HepG2 (cell line): ENCODE results near the gene MAP2K7. TPM values are rescaled to one million over a fixed set of nuclear protein-coding genes. Genes with fewer than 3 reads are reported as not detected.

Experiments used
- ATAC-seq: fragments of 200-7000 bp; cut with Tn5 transposase; 3 replicates; pipeline ENCODE4 v1.9.1; 2020; ENCODE audit warnings: mild to moderate bottlenecking, moderate library complexity
- BruUV-seq: library from RNA; stranded (reverse); fragments of 400-500 nt; replicated peaks from 2 replicates; lab custom pipeline; 2021; lab: Mats Ljungman, UMichigan
- CTCF ChIA-PET: fragments of 300-600 bp; formaldehyde crosslinking; extraction: SDS; loops from one replicate; lab custom pipeline; 2021; ENCODE audit warnings: low total read pairs, inconsistent platforms, low intra/inter-chr PET ratio; lab: Yijun Ruan, JAX
- POLR2A ChIA-PET: fragments of 350-600 bp; sonication (Branson Sonifier 250); formaldehyde crosslinking; loops from one replicate; lab custom pipeline; 2020; ENCODE audit warnings: antibody characterized with exemption, inconsistent platforms; lab: Yijun Ruan, JAX
- DNase-seq: peaks from one replicate; pipeline ENCODE4 v3.0.0-alpha.2; 2015; ENCODE audit warnings: low spot score
- FAIRE-seq: peaks from 3 replicates; lab custom pipeline; 2011; peaks lifted over from hg19 to GRCh38; lab: Jason Lieb, UNC
- H2AFZ ChIP-seq: one replicate; pipeline ENCODE4 v1.6.1; 2011; ENCODE audit warnings: low read length, inconsistent platforms
- H3K27ac ChIP-seq: fragments of 300-600 bp; 3 replicates; pipeline ENCODE4 v1.8.0; 2011; ENCODE audit warnings: mixed run types, mild to moderate bottlenecking, mixed read lengths, low read length, inconsistent platforms; ENCODE audit not compliant: insufficient read depth; ENCODE audit errors: extremely low read length
- H3K27me3 ChIP-seq, 2 experiments: fragments of 200-600 bp in 1 of 2; 2 replicates in 1 of 2; 3 replicates in 1 of 2; pipeline versions ENCODE4 v1.6.0 to v1.8.0; 2011; ENCODE audit warnings: low read length in 2 of 2, mild to moderate bottlenecking in 2 of 2, moderate library complexity in 2 of 2, inconsistent platforms in 1 of 2; ENCODE audit not compliant: insufficient read depth in 2 of 2, control insufficient read depth in 1 of 2
- H3K36me3 ChIP-seq, 2 experiments: fragments of 200-600 bp in 1 of 2; replicated peaks in 1 of 2; 2 replicates in 1 of 2; 3 replicates in 1 of 2; pipeline versions ENCODE4 v1.5.1 to v1.8.0; 2011; ENCODE audit warnings: low read length in 2 of 2, inconsistent platforms in 1 of 2; ENCODE audit not compliant: insufficient read depth in 2 of 2, control insufficient read depth in 1 of 2
- H3K4me1 ChIP-seq: 2 replicates; pipeline ENCODE4 v1.5.1; 2012; ENCODE audit warnings: low read length, inconsistent platforms; ENCODE audit not compliant: insufficient read depth
- H3K4me2 ChIP-seq: 2 replicates; pipeline ENCODE4 v1.6.0; 2011; ENCODE audit warnings: low read depth, low read length, inconsistent platforms
- H3K4me3 ChIP-seq, 3 experiments: fragments of 200-600 bp in 1 of 3; sonication (generic), shearing (Covaris generic) in 1 of 3; replicated peaks in 1 of 3; 2 replicates each; pipeline ENCODE4 v1.5.1; 2011 to 2016; ENCODE audit warnings: low read length in 3 of 3, inconsistent platforms in 2 of 3, low read depth in 2 of 3, mild to moderate bottlenecking in 2 of 3, control low read depth in 1 of 3, mixed read lengths in 1 of 3; ENCODE audit not compliant: insufficient read depth in 1 of 3
- H3K79me2 ChIP-seq: one replicate; pipeline ENCODE4 v1.6.1; 2011; ENCODE audit warnings: low read length, inconsistent platforms; ENCODE audit not compliant: insufficient read depth
- H3K9ac ChIP-seq: 2 replicates; pipeline ENCODE4 v1.6.0; 2011; ENCODE audit warnings: mild to moderate bottlenecking, low read depth, low read length, inconsistent platforms; ENCODE audit not compliant: insufficient read depth
- H3K9me3 ChIP-seq: 2 replicates; pipeline ENCODE4 v1.5.1; 2012; ENCODE audit warnings: mild to moderate bottlenecking, low read length
- H4K20me1 ChIP-seq: 2 replicates; pipeline ENCODE4 v1.6.0; 2011; ENCODE audit warnings: inconsistent platforms, mild to moderate bottlenecking, low read length, moderate library complexity; ENCODE audit not compliant: insufficient read depth
- HNRNPH1 ChIP-seq: fragments of 200-400 bp; formaldehyde crosslinking; optimal IDR thresholded peaks from 2 replicates; pipeline ENCODE3; 2017; ENCODE audit warnings: mild to moderate bottlenecking, low read depth, low read length
- ZNF121 ChIP-seq: sonication (generic); formaldehyde crosslinking; IDR thresholded peaks from 2 replicates; pipeline ENCODE4 v1.5.0; 2020; ENCODE audit warnings: mild to moderate bottlenecking, missing genetic modification reagents
- ZNF124 ChIP-seq: sonication (generic); formaldehyde crosslinking; IDR thresholded peaks from 2 replicates; pipeline ENCODE4 v1.4.0; 2020; ENCODE audit warnings: missing genetic modification reagents
- ZNF777 ChIP-seq: sonication (generic); formaldehyde crosslinking; IDR thresholded peaks from 2 replicates; pipeline ENCODE4 v1.4.0; 2020; ENCODE audit warnings: missing genetic modification reagents
- WGBS: methylation state at CpG from one replicate; pipeline ENCODE4 v1.1.6; 2017; ENCODE audit warnings: low lambda C conversion rate; 5-methylcytosine and 5-hydroxymethylcytosine counted together
- in situ Hi-C: cut with HindIII; loops from 2 replicates; pipeline ENCODE4 v1.10.0; 2017; ENCODE audit warnings: low pct_unique_long_range_greater_than_20kb; ENCODE audit not compliant: extremely low pct_ligation_motif_present
- intact Hi-C: fragments of 100-400 bp; cut with micrococcal nuclease; formaldehyde crosslinking; loops from one replicate; pipeline ENCODE4 v1.10.0; 2022; ENCODE audit not compliant: unreplicated experiment
- polyA plus RNA-seq, 8 experiments: library from polyadenylated mRNA; depleted of rRNA in 3 of 8; stranded (reverse) in 7 of 8; unstranded in 1 of 8; fragments of >200 nt; fragmentation: Illumina TruSeq in 4 of 8; extraction: Trizol in 4 of 8; gene quantifications; 2 replicates each; pipeline versions ENCODE4 v1.2.1 to v1.2.3, GENCODE V29; 2011 to 2016; ENCODE audit warnings: low read depth in 4 of 8, missing spikeins in 1 of 8, mixed read lengths in 1 of 8; ENCODE audit not compliant: insufficient read depth in 1 of 8
- total RNA-seq, 5 experiments: library from RNA; depleted of rRNA; stranded (reverse); fragments of >200 nt; fragmentation: Illumina TruSeq; extraction: Trizol; gene quantifications; 2 replicates each; pipeline ENCODE4 v1.2.3, GENCODE V29; 2016; ENCODE audit warnings: low read depth in 1 of 5
- TF ChIP-seq, protein P1 (sequence below): IDR thresholded peaks from 2 replicates; pipeline ENCODE4 v1.6.1; 2012; ENCODE audit warnings: low read length, improper control_type of control experiment

Gene MAP2K7
- total and polyA plus RNA-seq, 2 of the 13 experiments (the other 11 are each of a cell fraction or from before 2014, with no cell fraction given): 9.0 to 10.8 TPM

DNA sequence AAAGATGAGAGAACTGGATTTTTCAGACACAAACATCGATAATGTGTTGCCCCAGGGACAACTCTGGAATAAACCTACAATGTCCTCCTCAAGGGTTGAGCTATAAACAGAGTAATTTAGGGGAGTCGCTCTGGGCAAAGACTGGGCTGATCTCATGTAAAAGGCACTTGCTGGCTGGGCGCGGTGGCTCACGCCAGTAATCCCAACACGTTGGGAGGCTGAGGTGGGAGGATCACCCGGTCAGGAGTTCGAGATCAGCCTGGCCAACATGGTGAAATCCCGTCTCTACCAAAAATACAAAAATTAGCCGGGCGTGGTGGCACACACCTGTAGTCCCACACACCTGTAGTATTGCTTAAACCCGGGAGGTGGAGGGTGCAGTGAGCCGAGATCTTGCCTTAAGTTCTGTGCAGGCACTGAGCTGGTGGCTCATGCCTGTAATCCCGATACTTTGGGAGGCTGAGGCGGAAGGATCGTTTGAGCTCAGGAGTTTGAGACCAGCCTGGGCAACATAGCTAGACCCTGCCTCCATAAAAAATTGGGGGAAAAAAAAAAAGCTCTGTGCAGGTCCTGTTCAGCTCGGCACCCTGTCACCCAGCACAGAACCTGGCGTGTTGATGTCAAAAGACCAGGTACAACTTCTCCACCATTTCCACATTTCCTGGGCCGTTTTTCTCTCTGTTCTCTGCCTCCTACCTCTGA is 38.4 kb downstream of the MAP2K7 start:
- in situ Hi-C loops: no loop called here
- WGBS: 92% methylated on average over 19 of the region's 19 CpGs
- TF ChIP-seq ZNF124 (CRISPR knock-in tag) (no peak), ZNF121 (CRISPR knock-in tag) (peak; percentile 74), HNRNPH1 (no peak), ZNF777 (CRISPR knock-in tag) (0 out of 2 replicates have a peak, but pooled peaks have one; percentile 1)
- TF ChIP-seq, protein P1, sequence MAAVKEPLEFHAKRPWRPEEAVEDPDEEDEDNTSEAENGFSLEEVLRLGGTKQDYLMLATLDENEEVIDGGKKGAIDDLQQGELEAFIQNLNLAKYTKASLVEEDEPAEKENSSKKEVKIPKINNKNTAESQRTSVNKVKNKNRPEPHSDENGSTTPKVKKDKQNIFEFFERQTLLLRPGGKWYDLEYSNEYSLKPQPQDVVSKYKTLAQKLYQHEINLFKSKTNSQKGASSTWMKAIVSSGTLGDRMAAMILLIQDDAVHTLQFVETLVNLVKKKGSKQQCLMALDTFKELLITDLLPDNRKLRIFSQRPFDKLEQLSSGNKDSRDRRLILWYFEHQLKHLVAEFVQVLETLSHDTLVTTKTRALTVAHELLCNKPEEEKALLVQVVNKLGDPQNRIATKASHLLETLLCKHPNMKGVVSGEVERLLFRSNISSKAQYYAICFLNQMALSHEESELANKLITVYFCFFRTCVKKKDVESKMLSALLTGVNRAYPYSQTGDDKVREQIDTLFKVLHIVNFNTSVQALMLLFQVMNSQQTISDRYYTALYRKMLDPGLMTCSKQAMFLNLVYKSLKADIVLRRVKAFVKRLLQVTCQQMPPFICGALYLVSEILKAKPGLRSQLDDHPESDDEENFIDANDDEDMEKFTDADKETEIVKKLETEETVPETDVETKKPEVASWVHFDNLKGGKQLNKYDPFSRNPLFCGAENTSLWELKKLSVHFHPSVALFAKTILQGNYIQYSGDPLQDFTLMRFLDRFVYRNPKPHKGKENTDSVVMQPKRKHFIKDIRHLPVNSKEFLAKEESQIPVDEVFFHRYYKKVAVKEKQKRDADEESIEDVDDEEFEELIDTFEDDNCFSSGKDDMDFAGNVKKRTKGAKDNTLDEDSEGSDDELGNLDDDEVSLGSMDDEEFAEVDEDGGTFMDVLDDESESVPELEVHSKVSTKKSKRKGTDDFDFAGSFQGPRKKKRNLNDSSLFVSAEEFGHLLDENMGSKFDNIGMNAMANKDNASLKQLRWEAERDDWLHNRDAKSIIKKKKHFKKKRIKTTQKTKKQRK: no peak
- peaks cover 38% of the 10 kb centered on the region for H3K4me1 ChIP-seq
- DNase-seq (no peak), FAIRE-seq (no peak), ATAC-seq (no peak)
- H3K27me3 ChIP-seq: peaks cover 0 to 3% of the 10 kb centered on the region in 2 experiments; a peak in 1 of 5 replicates
- intact Hi-C loops: no loop called here
- no peak overlapping the region for H2AFZ ChIP-seq
- 0 out of 2 replicates have a peak, but pooled peaks cover 2% of the 10 kb centered on the region for H4K20me1 ChIP-seq
- peak overlapping the region; percentile 100 for H3K9ac ChIP-seq
- peaks cover 10 to 35% of the 10 kb centered on the region in 2 experiments for H3K36me3 ChIP-seq
- H3K4me3 ChIP-seq: peak overlapping the region; percentile 63 to 98 (median 91); a peak in 5 of 6 replicates
- ChIA-PET CTCF (no interaction called here), POLR2A (interaction anchor here (2.7 kb wide), 1 partner anchor 12 kb away, joined by 57 read pairs; no protein-coding TSS in a partner anchor)
- peaks cover 32% of the 10 kb centered on the region for H3K79me2 ChIP-seq
- H3K9me3 ChIP-seq: no peaks in the 10 kb centered on the region
- no peak overlapping the region for H3K27ac ChIP-seq
- BruUV-seq: no TSS peak
- peak overlapping the region; percentile 82 for H3K4me2 ChIP-seq
